GM18951 (cell line): ENCODE results near the gene CTNNAL1.

ENCODE experiments used
- POLR2A ChIP-seq: IDR thresholded peaks from 4 replicates; pipeline ENCODE4 v1.6.1; 2011; ENCODE audit warnings: mild to moderate bottlenecking; ENCODE audit not compliant: insufficient read length, insufficient read depth; ENCODE audit errors: extremely low read depth
- in situ Hi-C: fragments of 300-500 bp; cut with MboI; formaldehyde crosslinking; loops from one replicate; pipeline ENCODE4 v1.12.0; 2022; ENCODE audit warnings: low sequenced_read_pairs, mixed read lengths, inconsistent platforms; ENCODE audit not compliant: unreplicated experiment

CTNNAL1 gene

GRCh38 chr9:109017061-109017460 is 3.8 kb upstream of the CTNNAL1 start:
- TF ChIP-seq POLR2A = no peak
- in situ Hi-C loops = no loop called here

GRCh38 chr9:109016132-109016531 is 2.8 kb upstream of the CTNNAL1 start:
- in situ Hi-C loops = no loop called here

GRCh38 chr9:109014608-109015280 is 1.4 kb upstream of the CTNNAL1 start:
- in situ Hi-C loops = no loop called here
- no peak for TF ChIP-seq POLR2A

More at GRCh38 chr9:109016132-109016531, 2.8 kb upstream of the CTNNAL1 start:
- TF ChIP-seq POLR2A = no peak

GRCh38 chr9:109013679-109014607 is 644 bp upstream of the CTNNAL1 start:
- in situ Hi-C loops = no loop called here
- no peak for TF ChIP-seq POLR2A

GRCh38 chr9:109012009-109012875 is 1.1 kb downstream of the CTNNAL1 start:
- TF ChIP-seq POLR2A = no peak
- in situ Hi-C loops = no loop called here

- in situ Hi-C loops = no loop called here
- TF ChIP-seq POLR2A = no peak
Observed at GRCh38 chr9:109011231-109011671, 2.0 kb downstream of the CTNNAL1 start.

- TF ChIP-seq POLR2A = no peak
- in situ Hi-C loops = no loop called here
Observed at GRCh38 chr9:109010746-109011145, 2.6 kb downstream of the CTNNAL1 start.

- in situ Hi-C loops = no loop called here
- TF ChIP-seq POLR2A = no peak
Observed at GRCh38 chr9:109005678-109006077, 7.6 kb downstream of the CTNNAL1 start.

GRCh38 chr9:109003116-109003515 is 10.2 kb downstream of the CTNNAL1 start:
- in situ Hi-C loops = no loop called here

GRCh38 chr9:109002141-109002540 is 11.2 kb downstream of the CTNNAL1 start:
- in situ Hi-C loops = no loop called here
- no peak for TF ChIP-seq POLR2A

More at GRCh38 chr9:109003116-109003515, 10.2 kb downstream of the CTNNAL1 start:
- no peak for TF ChIP-seq POLR2A

GRCh38 chr9:109001275-109001676 is 12.0 kb downstream of the CTNNAL1 start:
- in situ Hi-C loops = no loop called here
- no peak for TF ChIP-seq POLR2A

GRCh38 chr9:108997112-108997511 is 16.2 kb downstream of the CTNNAL1 start:
- no peak for TF ChIP-seq POLR2A
- in situ Hi-C loops = no loop called here

- TF ChIP-seq POLR2A = no peak
Observed at GRCh38 chr9:108996643-108997042, 16.7 kb downstream of the CTNNAL1 start.

More at GRCh38 chr9:108996643-108997042, 16.7 kb downstream of the CTNNAL1 start:
- in situ Hi-C loops = no loop called here
